H1 (cell line): ENCODE measurements around the gene CBLB. TPM values are rescaled to one million over a fixed set of nuclear protein-coding genes. Genes with fewer than 3 reads are reported as not detected.

ENCODE experiments used
- CBX8 ChIP-seq: fragments of 300-800, 300-1000 bp; sonication (generic); IDR thresholded peaks from 2 replicates; pipeline ENCODE4 v1.7.1; 2016; ENCODE audit warnings: low read depth, low read length, borderline replicate concordance
- RNF2 ChIP-seq: fragments of 200-900, 300-1000 bp; sonication (generic); IDR thresholded peaks from 2 replicates; pipeline ENCODE4 v1.7.1; 2016; ENCODE audit warnings: borderline replicate concordance, low read depth, mild to moderate bottlenecking, antibody characterized with exemption, low read length; ENCODE audit not compliant: poor library complexity, severe bottlenecking; ENCODE audit errors: missing control alignments
- polyA plus RNA-seq, 7 experiments: library from polyadenylated mRNA; depleted of rRNA in 3 of 7; stranded (reverse) in 5 of 7; unstranded in 2 of 7; fragments of >200 nt in 5 of 7; fragments of 200-250 nt in 2 of 7; gene quantifications; 1 replicate in 5 of 7; 2 replicates in 1 of 7; 4 replicates in 1 of 7; pipeline versions ENCODE4 v1.2.1 to v1.2.3, GENCODE V29; 2011 to 2013; ENCODE audit warnings: missing spikeins in 2 of 7, mixed read lengths in 2 of 7
- total RNA-seq: library from RNA; stranded (reverse); fragmentation: NEBNext Ultra II Directional; extraction: Animal tissue kit (Norgen Biotek cat#: 25700); gene quantifications from 2 replicates; pipeline ENCODE4 v1.2.1, GENCODE V29; 2021
- TF ChIP-seq, protein P1 (sequence below): IDR thresholded peaks from 2 replicates; pipeline ENCODE4 v1.6.1; 2012; ENCODE audit warnings: inconsistent platforms

Gene CBLB
- total and polyA plus RNA-seq, 2 of the 8 experiments (the other 6 are each of a cell fraction or from before 2014, with no cell fraction given), result 14.5 to 26.0 TPM

DNA sequence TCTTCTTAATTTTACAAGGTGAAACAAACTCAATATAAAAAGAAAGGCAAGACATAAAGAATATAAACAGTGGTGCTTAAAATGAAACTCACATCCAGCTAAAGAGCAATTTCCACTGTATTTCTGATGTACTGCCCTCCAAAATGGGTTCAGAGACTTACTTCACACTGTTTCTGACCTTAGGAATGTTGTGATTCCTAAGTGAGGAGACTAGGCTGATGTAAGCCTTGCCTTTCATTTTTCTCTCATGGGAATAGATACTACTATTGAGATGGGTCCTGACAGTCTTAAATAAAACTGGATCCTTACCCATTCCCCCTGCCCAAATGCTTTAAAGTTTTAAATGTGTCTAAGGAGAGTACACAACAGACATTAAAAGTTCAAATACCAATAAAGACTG is 86.9 kb downstream of the CBLB start (continued):
- TF ChIP-seq, protein P1, sequence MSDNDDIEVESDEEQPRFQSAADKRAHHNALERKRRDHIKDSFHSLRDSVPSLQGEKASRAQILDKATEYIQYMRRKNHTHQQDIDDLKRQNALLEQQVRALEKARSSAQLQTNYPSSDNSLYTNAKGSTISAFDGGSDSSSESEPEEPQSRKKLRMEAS, result no peak
- TF ChIP-seq RNF2 (no peak), CBX8 (no peak)
